HEK293 (cell line): ENCODE measurements around the gene STXBP5L.

Experiments used
- CTCF ChIA-PET: fragments of 350-600 bp; formaldehyde crosslinking; extraction: SDS; loops from one replicate; lab custom pipeline; 2021; ENCODE audit warnings: antibody characterized with exemption; lab: Yijun Ruan, JAX
- POLR2A ChIA-PET: fragments of 300-600 bp; formaldehyde crosslinking; extraction: SDS; loops from one replicate; lab custom pipeline; 2020; ENCODE audit warnings: antibody characterized with exemption, inconsistent platforms; lab: Yijun Ruan, JAX
- H3K27ac ChIP-seq: fragments of 200-500 bp; sonication (Bioruptor generic); 2 replicates; pipeline ENCODE4 v1.5.1; 2014; ENCODE audit warnings: low read depth, low read length, control low read depth, inconsistent platforms; ENCODE audit errors: extremely low read depth
- H3K36me3 ChIP-seq, 2 experiments: fragments of 200-500 bp in 1 of 2; sonication (Bioruptor generic) in 1 of 2; 1 replicate in 1 of 2; 2 replicates in 1 of 2; pipeline ENCODE4 v1.5.1; 2014 to 2017; ENCODE audit warnings: inconsistent platforms in 2 of 2, low read length in 2 of 2; ENCODE audit not compliant: control insufficient read depth in 2 of 2, insufficient read depth in 1 of 2
- H3K4me1 ChIP-seq: fragments of 200-500 bp; sonication (Bioruptor generic); 2 replicates; pipeline ENCODE4 v1.5.1; 2014; ENCODE audit warnings: mild to moderate bottlenecking, low read length, inconsistent platforms; ENCODE audit not compliant: control insufficient read depth, insufficient read depth
- H3K4me3 ChIP-seq: 2 replicates; pipeline ENCODE4 v1.5.1; 2011; ENCODE audit warnings: low read depth, mild to moderate bottlenecking, control low read depth, low read length, moderate library complexity
- H3K9me3 ChIP-seq: fragments of 200-500 bp; sonication (Bioruptor generic); 2 replicates; pipeline ENCODE4 v1.5.1; 2014; ENCODE audit warnings: low read depth, low read length, inconsistent platforms; ENCODE audit not compliant: control insufficient read depth, insufficient read depth
- EGR2 ChIP-seq: fragments of 450-650 bp; formaldehyde crosslinking; IDR thresholded peaks from 2 replicates; pipeline ENCODE4 v1.5.1; 2016; ENCODE audit warnings: low read depth, missing biosample characterization, missing genetic modification characterization
- KLF8 ChIP-seq: fragments of 450-650 bp; formaldehyde crosslinking; IDR thresholded peaks from 2 replicates; pipeline ENCODE4 v1.5.1; 2016; ENCODE audit warnings: missing biosample characterization, missing genetic modification characterization
- PATZ1 ChIP-seq: fragments of 450-650 bp; formaldehyde crosslinking; IDR thresholded peaks from 2 replicates; pipeline ENCODE4 v1.5.1; 2016; ENCODE audit warnings: missing biosample characterization, missing genetic modification characterization
- PRDM10 ChIP-seq: fragments of 450-650 bp; formaldehyde crosslinking; IDR thresholded peaks from 2 replicates; pipeline ENCODE4 v1.5.1; 2016; ENCODE audit warnings: missing biosample characterization, missing genetic modification characterization
- PRDM4 ChIP-seq: fragments of 450-650 bp; formaldehyde crosslinking; IDR thresholded peaks from 2 replicates; pipeline ENCODE4 v1.5.1; 2017; ENCODE audit warnings: missing biosample characterization, missing genetic modification characterization
- ZBTB6 ChIP-seq: fragments of 450-650 bp; formaldehyde crosslinking; IDR thresholded peaks from 2 replicates; pipeline ENCODE4 v1.5.1; 2017; ENCODE audit warnings: missing biosample characterization, missing genetic modification characterization
- ZNF121 ChIP-seq: fragments of 450-650 bp; formaldehyde crosslinking; IDR thresholded peaks from 2 replicates; pipeline ENCODE4 v1.5.1; 2016; ENCODE audit warnings: missing biosample characterization, missing genetic modification characterization
- ZNF133 ChIP-seq: fragments of 450-650 bp; formaldehyde crosslinking; IDR thresholded peaks from 2 replicates; pipeline ENCODE4 v1.5.1; 2016; ENCODE audit warnings: missing biosample characterization, missing genetic modification characterization
- ZNF140 ChIP-seq: fragments of 450-650 bp; formaldehyde crosslinking; IDR thresholded peaks from 2 replicates; pipeline ENCODE4 v1.5.1; 2016; ENCODE audit warnings: missing biosample characterization, missing genetic modification characterization
- ZNF155 ChIP-seq: fragments of 450-650 bp; formaldehyde crosslinking; IDR thresholded peaks from 2 replicates; pipeline ENCODE4 v1.5.1; 2016; ENCODE audit warnings: missing biosample characterization, missing genetic modification characterization
- ZNF18 ChIP-seq: fragments of 450-650 bp; formaldehyde crosslinking; IDR thresholded peaks from 2 replicates; pipeline ENCODE4 v1.5.1; 2016; ENCODE audit warnings: missing biosample characterization, missing genetic modification characterization
- ZNF248 ChIP-seq: fragments of 450-650 bp; formaldehyde crosslinking; IDR thresholded peaks from 2 replicates; pipeline ENCODE4 v1.5.1; 2017; ENCODE audit warnings: missing biosample characterization, missing genetic modification characterization
- ZNF354C ChIP-seq: fragments of 450-650 bp; formaldehyde crosslinking; IDR thresholded peaks from 2 replicates; pipeline ENCODE4 v1.5.1; 2016; ENCODE audit warnings: missing biosample characterization, missing genetic modification characterization, low read depth, borderline replicate concordance
- ZNF366 ChIP-seq: fragments of 450-650 bp; formaldehyde crosslinking; conservative IDR thresholded peaks from 2 replicates; pipeline ENCODE4 v1.5.1; 2016; ENCODE audit warnings: missing biosample characterization, missing genetic modification characterization
- ZNF449 ChIP-seq: fragments of 450-650 bp; formaldehyde crosslinking; IDR thresholded peaks from 2 replicates; pipeline ENCODE4 v1.5.1; 2017; ENCODE audit warnings: missing biosample characterization, mild to moderate bottlenecking, missing genetic modification characterization, moderate library complexity
- ZNF473 ChIP-seq: fragments of 450-650 bp; formaldehyde crosslinking; IDR thresholded peaks from 2 replicates; pipeline ENCODE4 v1.5.1; 2017; ENCODE audit warnings: missing biosample characterization, missing genetic modification characterization
- ZNF544 ChIP-seq: fragments of 450-650 bp; formaldehyde crosslinking; IDR thresholded peaks from 2 replicates; pipeline ENCODE4 v1.5.0; 2017; ENCODE audit warnings: missing biosample characterization, missing genetic modification characterization
- ZNF600 ChIP-seq: fragments of 450-650 bp; formaldehyde crosslinking; IDR thresholded peaks from 2 replicates; pipeline ENCODE4 v1.5.1; 2016; ENCODE audit warnings: missing biosample characterization, missing genetic modification characterization
- ZNF626 ChIP-seq: fragments of 450-650 bp; sonication (Bioruptor Pico); formaldehyde crosslinking; IDR thresholded peaks from 2 replicates; pipeline ENCODE4 v1.5.1; 2018; ENCODE audit warnings: missing biosample characterization, missing genetic modification characterization, inconsistent platforms
- ZNF792 ChIP-seq: fragments of 450-650 bp; formaldehyde crosslinking; IDR thresholded peaks from 2 replicates; pipeline ENCODE4 v1.5.1; 2016; ENCODE audit warnings: missing biosample characterization, missing genetic modification characterization
- ZSCAN23 ChIP-seq: fragments of 450-650 bp; formaldehyde crosslinking; IDR thresholded peaks from 2 replicates; pipeline ENCODE4 v1.5.1; 2016; ENCODE audit warnings: missing biosample characterization, missing genetic modification characterization

The STXBP5L gene

GRCh38 chr3:121064121-121064520 lies 156.1 kb downstream of the STXBP5L start:
- Histone ChIP-seq H3K36me3 (no peaks in the 10 kb centered on the region), H3K4me1 (no peaks in the 10 kb centered on the region), H3K27ac (no peak overlapping the region), H3K4me3 (no peak overlapping the region), H3K9me3 (no peaks in the 10 kb centered on the region)
- TF ChIP-seq ZNF473 (tag by site-specific recombination), result no peak
- no peak for TF ChIP-seq ZNF18 (tag by site-specific recombination)
- TF ChIP-seq ZSCAN23 (tag by site-specific recombination), result no peak
- no peak for TF ChIP-seq ZNF155 (tag by site-specific recombination)
- no peak for TF ChIP-seq EGR2 (tag by site-specific recombination)
- TF ChIP-seq ZBTB6 (tag by site-specific recombination), result no peak
- no peak for TF ChIP-seq ZNF366 (tag by site-specific recombination)
- TF ChIP-seq ZNF354C (tag by site-specific recombination), result no peak
- TF ChIP-seq KLF8, result no peak
- TF ChIP-seq ZNF792 (tag by site-specific recombination), result no peak
- no peak for TF ChIP-seq ZNF248 (tag by site-specific recombination)
- no peak for TF ChIP-seq PRDM10
- no peak for TF ChIP-seq ZNF133 (tag by site-specific recombination)
- no peak for TF ChIP-seq ZNF140 (tag by site-specific recombination)
- no peak for TF ChIP-seq ZNF626 (tag by site-specific recombination)
- TF ChIP-seq ZNF600, result no peak
- TF ChIP-seq ZNF544, result no peak
- ChIA-PET POLR2A (no interaction called here), CTCF (no interaction called here)

- Histone ChIP-seq H3K36me3 (no peaks in the 10 kb centered on the region), H3K4me1 (no peaks in the 10 kb centered on the region), H3K9me3 (no peaks in the 10 kb centered on the region), H3K27ac (no peak overlapping the region), H3K4me3 (no peak overlapping the region)
- CTCF ChIA-PET, result no interaction called here
- POLR2A ChIA-PET, result no interaction called here
- TF ChIP-seq ZNF449 (tag by site-specific recombination) (peak; percentile 70; the same call in 1 of the 2 replicates), ZNF121 (tag by site-specific recombination) (no peak), PATZ1 (tag by site-specific recombination) (no peak), PRDM4 (tag by site-specific recombination) (peak; percentile 64)
Measured at GRCh38 chr3:121072133-121072532, 164.1 kb downstream of the STXBP5L start.
